ENCODE measurements around the gene PDE4D. TPM values are rescaled to one million over a fixed set of nuclear protein-coding genes. Genes with fewer than 3 reads are reported as not detected.

Gene PDE4D
- total RNA-seq, 1 experiment from 2014 or later, result 11.6 TPM

DNA sequence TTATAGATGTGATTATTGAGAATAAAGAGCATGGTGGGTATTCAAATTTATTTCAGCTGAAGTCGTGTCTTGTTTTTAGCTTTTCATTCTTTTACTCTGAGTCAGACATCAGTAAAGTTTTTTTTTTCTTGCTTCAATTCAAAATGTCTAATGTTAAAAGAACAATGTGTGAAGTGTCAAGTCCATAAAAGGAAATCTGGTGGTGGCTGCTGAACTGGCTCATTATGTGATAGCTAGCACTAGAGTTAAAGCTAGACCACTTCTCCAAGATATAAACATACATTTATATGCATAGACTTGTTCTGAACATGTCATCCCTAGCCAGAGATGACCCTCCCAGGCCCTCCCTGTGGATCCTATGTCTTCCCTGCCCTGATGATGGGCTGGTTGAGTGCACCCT lies 972.4 kb downstream of the PDE4D start:
- BruUV-seq (replicated peaks), result no TSS peak
- CTCF ChIA-PET, result no interaction called here
- H3K27me3 Mint-ChIP-seq (ENCODE audit: unreplicated experiment), result peaks cover 90% of the 10 kb centered on the region
- no peak for DNase-seq
- H3K9me3 Mint-ChIP-seq (ENCODE audit: low read depth, unreplicated experiment), result no peaks in the 10 kb centered on the region
- TF ChIP-seq, protein P1, sequence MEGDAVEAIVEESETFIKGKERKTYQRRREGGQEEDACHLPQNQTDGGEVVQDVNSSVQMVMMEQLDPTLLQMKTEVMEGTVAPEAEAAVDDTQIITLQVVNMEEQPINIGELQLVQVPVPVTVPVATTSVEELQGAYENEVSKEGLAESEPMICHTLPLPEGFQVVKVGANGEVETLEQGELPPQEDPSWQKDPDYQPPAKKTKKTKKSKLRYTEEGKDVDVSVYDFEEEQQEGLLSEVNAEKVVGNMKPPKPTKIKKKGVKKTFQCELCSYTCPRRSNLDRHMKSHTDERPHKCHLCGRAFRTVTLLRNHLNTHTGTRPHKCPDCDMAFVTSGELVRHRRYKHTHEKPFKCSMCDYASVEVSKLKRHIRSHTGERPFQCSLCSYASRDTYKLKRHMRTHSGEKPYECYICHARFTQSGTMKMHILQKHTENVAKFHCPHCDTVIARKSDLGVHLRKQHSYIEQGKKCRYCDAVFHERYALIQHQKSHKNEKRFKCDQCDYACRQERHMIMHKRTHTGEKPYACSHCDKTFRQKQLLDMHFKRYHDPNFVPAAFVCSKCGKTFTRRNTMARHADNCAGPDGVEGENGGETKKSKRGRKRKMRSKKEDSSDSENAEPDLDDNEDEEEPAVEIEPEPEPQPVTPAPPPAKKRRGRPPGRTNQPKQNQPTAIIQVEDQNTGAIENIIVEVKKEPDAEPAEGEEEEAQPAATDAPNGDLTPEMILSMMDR (IDR thresholded peaks at IDR 0.05; ENCODE audit: unreplicated experiment), result no peak
- H3K4me1 Mint-ChIP-seq (ENCODE audit: low read depth, unreplicated experiment), result no peaks in the 10 kb centered on the region
- no peak overlapping the region for H3K27ac Mint-ChIP-seq (ENCODE audit: unreplicated experiment)
- intact Hi-C loops (cut with micrococcal nuclease; ENCODE audit: unreplicated experiment), result no loop called here
- H3K4me3 Mint-ChIP-seq (ENCODE audit: low read depth, unreplicated experiment), result no peak overlapping the region
- H3K36me3 Mint-ChIP-seq (ENCODE audit: insufficient read depth, unreplicated experiment), result no peaks in the 10 kb centered on the region

DNA sequence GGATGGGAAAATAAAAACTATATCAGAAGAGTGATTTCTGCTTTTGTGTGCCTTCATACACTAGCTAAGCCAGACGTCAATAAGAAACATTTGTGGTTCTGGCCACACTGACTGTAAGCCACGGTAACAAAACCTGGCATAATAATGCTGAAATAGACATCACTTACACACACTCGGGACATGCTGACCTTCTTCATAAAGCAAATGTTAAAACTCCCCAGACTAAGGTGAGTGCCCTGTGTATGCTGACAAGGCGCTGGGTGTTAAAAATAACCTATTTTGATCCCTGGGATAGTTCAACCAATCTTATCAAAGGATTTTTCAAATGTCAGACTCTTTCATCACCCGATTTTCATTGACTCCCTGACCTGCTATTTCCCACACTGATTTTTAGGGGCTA lies 973.7 kb downstream of the PDE4D start:
- TF ChIP-seq, protein P1 (IDR thresholded peaks at IDR 0.05; ENCODE audit: unreplicated experiment), result no peak
- no peaks in the 10 kb centered on the region for H3K4me1 Mint-ChIP-seq (ENCODE audit: low read depth, unreplicated experiment)
- BruUV-seq (replicated peaks), result no TSS peak
- no peaks in the 10 kb centered on the region for H3K36me3 Mint-ChIP-seq (ENCODE audit: insufficient read depth, unreplicated experiment)
- no peaks in the 10 kb centered on the region for H3K9me3 Mint-ChIP-seq (ENCODE audit: low read depth, unreplicated experiment)
- CTCF ChIA-PET, result no interaction called here
- H3K4me3 Mint-ChIP-seq (ENCODE audit: low read depth, unreplicated experiment), result no peak overlapping the region
- H3K27me3 Mint-ChIP-seq (ENCODE audit: unreplicated experiment), result peaks cover 77% of the 10 kb centered on the region
- no peak for DNase-seq
- H3K27ac Mint-ChIP-seq (ENCODE audit: unreplicated experiment), result no peak overlapping the region
- intact Hi-C loops (cut with micrococcal nuclease; ENCODE audit: unreplicated experiment), result no loop called here

Small RNAs within 50 kb of the gene (microRNA-seq; reads per million reads assigned to microRNA genes)
- gene MIR582, result 23.2 reads per million, percentile 47 among the genes with 10 or more reads in this experiment

Data from Calu3 (cell line).